ENCODE measurements around the gene MOSPD3. TPM values are rescaled to one million over a fixed set of nuclear protein-coding genes. Genes with fewer than 3 reads are reported as not detected.

The MOSPD3 gene
- polyA plus RNA-seq, 1 donor from 2014 or later: 27.9 TPM

DNA sequence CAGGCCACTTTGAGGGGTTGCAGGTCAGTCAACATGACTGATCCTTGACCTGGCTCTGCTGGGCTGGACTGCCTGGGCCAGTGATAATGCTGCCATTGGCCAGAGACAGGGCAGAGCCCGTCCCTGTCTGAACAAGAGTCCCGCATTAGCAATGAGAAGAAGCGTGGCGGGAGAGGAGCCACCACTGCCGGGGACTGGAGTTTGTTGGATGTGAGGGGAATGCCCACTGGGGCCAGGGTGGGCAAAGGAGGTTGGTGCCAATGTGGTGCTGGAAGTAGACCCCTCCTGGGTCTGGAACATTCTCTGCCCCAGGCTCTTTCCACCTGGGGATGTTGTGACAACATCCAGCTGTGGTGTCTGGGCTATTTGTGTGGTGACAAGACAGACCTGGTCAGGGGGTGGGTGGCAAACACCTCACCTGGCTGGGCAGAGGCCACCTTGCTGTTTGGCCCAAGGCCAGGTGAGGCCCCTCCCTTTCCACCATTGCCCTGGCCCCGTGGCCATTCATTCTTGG is 46.3 kb upstream of the MOSPD3 start:
- H2AFZ ChIP-seq (ENCODE audit: low read depth, low read length): no peak overlapping the region
- TF ChIP-seq TAF1 (IDR thresholded peaks at IDR 0.05; ENCODE audit: low read depth) (no peak), EZH2 (IDR thresholded peaks at IDR 0.05; ENCODE audit: borderline replicate concordance, insufficient read depth, low read length, poor library complexity, severe bottlenecking) (no peak), POLR2AphosphoS5 (IDR thresholded peaks at IDR 0.05) (no peak)
- no peaks in the 10 kb centered on the region for H3K9me2 ChIP-seq (ENCODE audit: insufficient read depth, low read length)
- H3K79me2 ChIP-seq (replicated peaks; ENCODE audit: insufficient read depth, low read length): no peaks in the 10 kb centered on the region
- no peaks in the 10 kb centered on the region for H3F3A ChIP-seq (ENCODE audit: insufficient read depth, low read length, poor library complexity, severe bottlenecking)
- H3K27ac ChIP-seq (ENCODE audit: low read length): no peak overlapping the region
- no peak overlapping the region for H3K4me2 ChIP-seq (ENCODE audit: low read length)
- H3K9me3 ChIP-seq (ENCODE audit: low read length): no peaks in the 10 kb centered on the region
- peaks cover 23% of the 10 kb centered on the region for H3K27me3 ChIP-seq (ENCODE audit: insufficient read depth, low read depth, low read length)
- H3K4me3 ChIP-seq (ENCODE audit: low read length): no peak overlapping the region
- no peaks in the 10 kb centered on the region for H3K36me3 ChIP-seq (ENCODE audit: insufficient read depth, low read length)
- H3K9ac ChIP-seq (ENCODE audit: low read length): no peak overlapping the region
- H4K20me1 ChIP-seq (ENCODE audit: insufficient read depth): no peaks in the 10 kb centered on the region

DNA sequence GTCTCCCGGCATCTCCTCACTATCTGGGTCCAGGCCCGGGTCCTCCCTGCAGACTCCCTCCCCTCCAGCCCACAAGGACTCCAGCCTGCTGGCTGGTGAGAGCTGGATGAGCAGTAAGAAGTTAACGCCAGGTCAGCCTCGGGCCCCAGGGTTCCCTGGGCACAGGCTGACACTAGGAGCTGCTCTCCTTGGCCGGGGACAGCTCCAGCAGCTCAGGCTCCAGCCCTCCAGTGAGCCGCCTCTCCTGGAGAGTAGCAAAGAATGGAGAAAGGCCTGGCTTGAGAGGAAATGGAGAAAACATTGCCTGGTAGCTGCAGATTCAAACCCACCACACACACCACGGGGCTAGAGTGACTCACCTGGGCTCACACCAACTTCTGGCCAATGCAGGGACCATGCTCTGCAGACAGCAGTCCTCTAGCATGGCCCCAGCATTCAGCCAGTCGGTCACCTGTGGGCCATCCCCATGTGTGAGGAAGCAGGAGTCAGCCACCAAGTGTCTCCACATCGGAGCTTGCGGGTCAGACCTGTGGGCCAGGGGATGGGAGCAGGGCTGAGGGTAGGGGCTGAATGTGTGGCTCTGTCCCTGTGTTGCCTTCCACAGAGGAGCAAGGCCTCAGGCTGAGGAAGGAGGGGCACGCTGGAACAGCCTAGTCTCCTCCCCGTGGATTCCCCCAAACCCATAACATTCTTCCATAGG is 45.2 kb upstream of the MOSPD3 start:
- H3K79me2 ChIP-seq (replicated peaks; ENCODE audit: insufficient read depth, low read length): no peaks in the 10 kb centered on the region

DNA sequence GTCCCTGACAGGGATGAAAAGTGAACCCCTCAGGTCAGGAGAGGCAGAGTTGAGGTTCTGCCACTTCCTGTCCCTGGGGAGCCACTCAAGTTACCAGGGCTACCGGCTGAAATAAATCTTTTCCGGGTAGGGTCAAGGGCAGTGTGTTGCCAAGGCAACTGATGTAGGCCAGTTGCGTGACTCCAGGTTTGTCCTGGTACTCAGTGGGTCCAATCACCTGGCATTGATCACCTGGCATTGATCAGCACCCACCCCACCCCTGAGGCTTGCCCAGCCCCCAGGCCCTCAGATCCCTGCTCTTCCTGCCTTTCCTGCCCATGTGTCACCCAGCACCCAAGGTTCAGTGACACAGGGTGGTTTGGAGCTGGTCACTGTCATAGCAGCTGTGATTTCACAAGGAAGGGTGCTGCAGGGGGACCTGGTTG is 44.6 kb upstream of the MOSPD3 start:
- Histone ChIP-seq H3F3A (ENCODE audit: insufficient read depth, low read length, poor library complexity, severe bottlenecking) (no peaks in the 10 kb centered on the region), H3K4me2 (ENCODE audit: low read length) (no peak overlapping the region), H2AFZ (ENCODE audit: low read depth, low read length) (no peak overlapping the region), H3K79me2 (replicated peaks; ENCODE audit: insufficient read depth, low read length) (no peaks in the 10 kb centered on the region), H3K9ac (ENCODE audit: low read length) (no peak overlapping the region), H3K9me3 (ENCODE audit: low read length) (no peaks in the 10 kb centered on the region), H3K27ac (ENCODE audit: low read length) (no peak overlapping the region), H3K36me3 (ENCODE audit: insufficient read depth, low read length) (no peaks in the 10 kb centered on the region), H3K4me3 (ENCODE audit: low read length) (no peak overlapping the region), H4K20me1 (ENCODE audit: insufficient read depth) (no peaks in the 10 kb centered on the region), H3K9me2 (ENCODE audit: insufficient read depth, low read length) (no peaks in the 10 kb centered on the region), H3K27me3 (ENCODE audit: insufficient read depth, low read depth, low read length) (peaks cover 27% of the 10 kb centered on the region)
- TF ChIP-seq POLR2AphosphoS5 (IDR thresholded peaks at IDR 0.05): no peak
- TF ChIP-seq, protein P1, sequence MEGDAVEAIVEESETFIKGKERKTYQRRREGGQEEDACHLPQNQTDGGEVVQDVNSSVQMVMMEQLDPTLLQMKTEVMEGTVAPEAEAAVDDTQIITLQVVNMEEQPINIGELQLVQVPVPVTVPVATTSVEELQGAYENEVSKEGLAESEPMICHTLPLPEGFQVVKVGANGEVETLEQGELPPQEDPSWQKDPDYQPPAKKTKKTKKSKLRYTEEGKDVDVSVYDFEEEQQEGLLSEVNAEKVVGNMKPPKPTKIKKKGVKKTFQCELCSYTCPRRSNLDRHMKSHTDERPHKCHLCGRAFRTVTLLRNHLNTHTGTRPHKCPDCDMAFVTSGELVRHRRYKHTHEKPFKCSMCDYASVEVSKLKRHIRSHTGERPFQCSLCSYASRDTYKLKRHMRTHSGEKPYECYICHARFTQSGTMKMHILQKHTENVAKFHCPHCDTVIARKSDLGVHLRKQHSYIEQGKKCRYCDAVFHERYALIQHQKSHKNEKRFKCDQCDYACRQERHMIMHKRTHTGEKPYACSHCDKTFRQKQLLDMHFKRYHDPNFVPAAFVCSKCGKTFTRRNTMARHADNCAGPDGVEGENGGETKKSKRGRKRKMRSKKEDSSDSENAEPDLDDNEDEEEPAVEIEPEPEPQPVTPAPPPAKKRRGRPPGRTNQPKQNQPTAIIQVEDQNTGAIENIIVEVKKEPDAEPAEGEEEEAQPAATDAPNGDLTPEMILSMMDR (IDR thresholded peaks at IDR 0.05; ENCODE audit: poor library complexity, severe bottlenecking): no peak
- TF ChIP-seq TAF1 (IDR thresholded peaks at IDR 0.05; ENCODE audit: low read depth): no peak
- TF ChIP-seq SMC3 (conservative IDR thresholded peaks at IDR 0.05; ENCODE audit: poor library complexity): no peak
- TF ChIP-seq EZH2 (IDR thresholded peaks at IDR 0.05; ENCODE audit: borderline replicate concordance, insufficient read depth, low read length, poor library complexity, severe bottlenecking): no peak
- TF ChIP-seq EP300 (conservative IDR thresholded peaks at IDR 0.05; ENCODE audit: poor library complexity, severe bottlenecking): no peak
- TF ChIP-seq RAD21 (conservative IDR thresholded peaks at IDR 0.05): no peak
- TF ChIP-seq, protein P2, sequence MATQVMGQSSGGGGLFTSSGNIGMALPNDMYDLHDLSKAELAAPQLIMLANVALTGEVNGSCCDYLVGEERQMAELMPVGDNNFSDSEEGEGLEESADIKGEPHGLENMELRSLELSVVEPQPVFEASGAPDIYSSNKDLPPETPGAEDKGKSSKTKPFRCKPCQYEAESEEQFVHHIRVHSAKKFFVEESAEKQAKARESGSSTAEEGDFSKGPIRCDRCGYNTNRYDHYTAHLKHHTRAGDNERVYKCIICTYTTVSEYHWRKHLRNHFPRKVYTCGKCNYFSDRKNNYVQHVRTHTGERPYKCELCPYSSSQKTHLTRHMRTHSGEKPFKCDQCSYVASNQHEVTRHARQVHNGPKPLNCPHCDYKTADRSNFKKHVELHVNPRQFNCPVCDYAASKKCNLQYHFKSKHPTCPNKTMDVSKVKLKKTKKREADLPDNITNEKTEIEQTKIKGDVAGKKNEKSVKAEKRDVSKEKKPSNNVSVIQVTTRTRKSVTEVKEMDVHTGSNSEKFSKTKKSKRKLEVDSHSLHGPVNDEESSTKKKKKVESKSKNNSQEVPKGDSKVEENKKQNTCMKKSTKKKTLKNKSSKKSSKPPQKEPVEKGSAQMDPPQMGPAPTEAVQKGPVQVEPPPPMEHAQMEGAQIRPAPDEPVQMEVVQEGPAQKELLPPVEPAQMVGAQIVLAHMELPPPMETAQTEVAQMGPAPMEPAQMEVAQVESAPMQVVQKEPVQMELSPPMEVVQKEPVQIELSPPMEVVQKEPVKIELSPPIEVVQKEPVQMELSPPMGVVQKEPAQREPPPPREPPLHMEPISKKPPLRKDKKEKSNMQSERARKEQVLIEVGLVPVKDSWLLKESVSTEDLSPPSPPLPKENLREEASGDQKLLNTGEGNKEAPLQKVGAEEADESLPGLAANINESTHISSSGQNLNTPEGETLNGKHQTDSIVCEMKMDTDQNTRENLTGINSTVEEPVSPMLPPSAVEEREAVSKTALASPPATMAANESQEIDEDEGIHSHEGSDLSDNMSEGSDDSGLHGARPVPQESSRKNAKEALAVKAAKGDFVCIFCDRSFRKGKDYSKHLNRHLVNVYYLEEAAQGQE (IDR thresholded peaks at IDR 0.05; ENCODE audit: borderline replicate concordance): no peak
- TF ChIP-seq MXI1 (conservative IDR thresholded peaks at IDR 0.05; ENCODE audit: poor library complexity, severe bottlenecking): no peak

More for the DNA sequence above, 45.2 kb upstream of the MOSPD3 start:
- H4K20me1 ChIP-seq (ENCODE audit: insufficient read depth): no peaks in the 10 kb centered on the region
- no peak overlapping the region for H3K4me2 ChIP-seq (ENCODE audit: low read length)
- TF ChIP-seq SMC3 (conservative IDR thresholded peaks at IDR 0.05; ENCODE audit: poor library complexity): no peak
- TF ChIP-seq MXI1 (conservative IDR thresholded peaks at IDR 0.05; ENCODE audit: poor library complexity, severe bottlenecking): no peak
- no peak for TF ChIP-seq EP300 (conservative IDR thresholded peaks at IDR 0.05; ENCODE audit: poor library complexity, severe bottlenecking)
- TF ChIP-seq TAF1 (IDR thresholded peaks at IDR 0.05; ENCODE audit: low read depth): no peak
- TF ChIP-seq, protein P1 (IDR thresholded peaks at IDR 0.05; ENCODE audit: poor library complexity, severe bottlenecking): no peak
- TF ChIP-seq RAD21 (conservative IDR thresholded peaks at IDR 0.05): no peak
- no peaks in the 10 kb centered on the region for H3F3A ChIP-seq (ENCODE audit: insufficient read depth, low read length, poor library complexity, severe bottlenecking)
- no peak overlapping the region for H3K4me3 ChIP-seq (ENCODE audit: low read length)
- no peaks in the 10 kb centered on the region for H3K9me2 ChIP-seq (ENCODE audit: insufficient read depth, low read length)
- H3K9ac ChIP-seq (ENCODE audit: low read length): no peak overlapping the region
- H3K9me3 ChIP-seq (ENCODE audit: low read length): no peaks in the 10 kb centered on the region
- H3K27ac ChIP-seq (ENCODE audit: low read length): no peak overlapping the region
- H3K36me3 ChIP-seq (ENCODE audit: insufficient read depth, low read length): no peaks in the 10 kb centered on the region
- no peak overlapping the region for H2AFZ ChIP-seq (ENCODE audit: low read depth, low read length)
- H3K27me3 ChIP-seq (ENCODE audit: insufficient read depth, low read depth, low read length): peaks cover 27% of the 10 kb centered on the region
